ENCODE results near the gene ZNF117. TPM values are rescaled to one million over a fixed set of nuclear protein-coding genes. Genes with fewer than 3 reads are reported as not detected.
"Not testable (repeated sequence)": the region's sequence is repeated elsewhere in the genome, so short reads cannot be mapped to it uniquely, and the experiment has no call there.

Gene ZNF117
- total RNA-seq (2014; rRNA removed; shearing (Covaris generic); ENCODE audit: low replicate concordance), result 6.8 and 19.0 TPM in 2 replicates

- peak; percentile 39 for DNase-seq
- no peak within 1 kb of the TSS for H3K4me3 ChIP-seq (ENCODE audit: low read length)
- peaks cover 28% of the 10 kb centered on the region for H3K9me3 ChIP-seq (ENCODE audit: low read length)
- H3K27ac ChIP-seq (ENCODE audit: low read length), result no peak within 1 kb of the TSS
- H3K4me1 ChIP-seq (ENCODE audit: low read length), result no peaks in the 10 kb centered on the region
- H2AFZ ChIP-seq (ENCODE audit: low read length), result no peak within 1 kb of the TSS
- H3K9me2 ChIP-seq (replicated peaks; ENCODE audit: insufficient read depth, low read length), result no peaks in the 10 kb centered on the region
- no peaks in the 10 kb centered on the region for H4K20me1 ChIP-seq (ENCODE audit: insufficient read depth, low read depth, low read length)
- H3K79me2 ChIP-seq (ENCODE audit: low read length), result peaks cover 11% of the 10 kb centered on the region; the same call in 1 of the 2 replicates
- no peak within 1 kb of the TSS for H3K4me2 ChIP-seq (ENCODE audit: low read depth, low read length, poor library complexity, severe bottlenecking)
- no peak within 1 kb of the TSS for H3K9ac ChIP-seq (ENCODE audit: low read length)
- H3K27me3 ChIP-seq (ENCODE audit: low read length), result no peaks in the 10 kb centered on the region
- H3K36me3 ChIP-seq (ENCODE audit: insufficient read depth, low read length), result peaks cover 53% of the 10 kb centered on the region
Observed at GRCh38 chr7:64990936-64991335, at the start of gene ZNF117. ZNF117 (minus strand) TSS chr7:64991036.

DNA sequence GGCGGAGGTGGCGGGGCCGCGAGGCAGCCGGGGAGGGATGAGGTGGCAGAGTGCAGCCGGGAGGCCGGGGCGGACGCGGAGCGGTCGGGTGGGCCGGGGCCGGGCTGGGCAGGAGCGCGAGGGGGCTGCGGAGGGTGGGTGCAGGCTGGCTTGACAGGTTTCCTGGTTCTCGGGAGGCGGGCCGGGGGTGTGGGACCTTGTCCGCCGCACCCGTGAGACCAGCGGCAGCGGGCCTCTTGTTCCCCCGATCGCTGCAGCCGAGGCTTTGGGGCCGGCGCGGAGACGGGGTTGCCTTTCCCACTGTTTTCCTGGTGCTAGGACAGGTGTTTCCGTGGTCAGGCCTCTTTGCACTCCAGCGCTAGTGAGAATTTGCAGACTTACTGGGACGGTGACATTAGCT lies 47.9 kb upstream of the ZNF117 start:
- Histone ChIP-seq H3K9ac (ENCODE audit: low read length) (peak overlapping the region; percentile 84), H3K4me3 (ENCODE audit: low read length) (peak overlapping the region; percentile 92), H3K79me2 (ENCODE audit: low read length) (peaks cover 35% of the 10 kb centered on the region), H3K4me2 (ENCODE audit: low read depth, low read length, poor library complexity, severe bottlenecking) (peak overlapping the region; percentile 81), H3K27ac (ENCODE audit: low read length) (0 out of 2 replicates have a peak overlapping the region, but pooled peaks have one; percentile 11)
- not testable (repeated sequence) for H3K27me3 ChIP-seq (ENCODE audit: low read length); H2AFZ ChIP-seq (ENCODE audit: low read length); H3K36me3 ChIP-seq (ENCODE audit: insufficient read depth, low read length); H3K9me2 ChIP-seq (replicated peaks; ENCODE audit: insufficient read depth, low read length); H3K9me3 ChIP-seq (ENCODE audit: low read length); H3K4me1 ChIP-seq (ENCODE audit: low read length); H4K20me1 ChIP-seq (ENCODE audit: insufficient read depth, low read depth, low read length)
- peak; percentile 47 for DNase-seq

GRCh38 chr7:65037740-65038688 lies 47.2 kb upstream of the ZNF117 start:
- DNase-seq, result peak; percentile 97
- Histone ChIP-seq H3K4me2 (ENCODE audit: low read depth, low read length, poor library complexity, severe bottlenecking) (peak overlapping the region; percentile 40), H3K36me3 (ENCODE audit: insufficient read depth, low read length) (no peaks in the 10 kb centered on the region), H3K79me2 (ENCODE audit: low read length) (peaks cover 34% of the 10 kb centered on the region), H2AFZ (ENCODE audit: low read length) (no peak overlapping the region), H3K9me3 (ENCODE audit: low read length) (no peaks in the 10 kb centered on the region), H3K9ac (ENCODE audit: low read length) (peak overlapping the region; percentile 84), H3K4me1 (ENCODE audit: low read length) (peaks cover 9% of the 10 kb centered on the region), H3K4me3 (ENCODE audit: low read length) (peak overlapping the region; percentile 92), H3K27me3 (ENCODE audit: low read length) (no peaks in the 10 kb centered on the region), H3K27ac (ENCODE audit: low read length) (no peak overlapping the region), H4K20me1 (ENCODE audit: insufficient read depth, low read depth, low read length) (no peaks in the 10 kb centered on the region), H3K9me2 (replicated peaks; ENCODE audit: insufficient read depth, low read length) (no peaks in the 10 kb centered on the region)

DNA sequence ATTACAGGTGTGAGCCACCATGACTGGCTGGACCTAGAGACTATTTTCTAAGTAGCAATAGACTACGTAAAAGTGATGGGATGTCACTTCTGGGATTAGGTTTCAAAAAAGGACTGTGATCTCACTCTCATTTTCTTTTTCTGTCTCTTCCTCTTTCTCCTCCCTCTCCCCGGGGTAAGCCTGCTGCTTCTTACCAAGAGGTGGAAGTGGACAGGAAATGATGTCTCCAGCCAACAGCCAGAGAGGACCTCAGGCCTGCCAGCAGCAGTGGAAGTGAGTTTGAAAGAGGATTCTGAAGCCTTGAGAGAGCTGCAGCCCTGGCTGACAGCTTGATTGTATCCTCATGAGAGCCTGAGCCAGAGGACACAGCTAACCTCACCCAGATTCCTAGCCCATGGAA lies 45.7 kb upstream of the ZNF117 start:
- not testable (repeated sequence) for H3K9me3 ChIP-seq (ENCODE audit: low read length); H2AFZ ChIP-seq (ENCODE audit: low read length); H3K4me3 ChIP-seq (ENCODE audit: low read length); H3K36me3 ChIP-seq (ENCODE audit: insufficient read depth, low read length); H3K4me1 ChIP-seq (ENCODE audit: low read length); H3K9ac ChIP-seq (ENCODE audit: low read length); DNase-seq; H3K27ac ChIP-seq (ENCODE audit: low read length); H4K20me1 ChIP-seq (ENCODE audit: insufficient read depth, low read depth, low read length); H3K4me2 ChIP-seq (ENCODE audit: low read depth, low read length, poor library complexity, severe bottlenecking); H3K27me3 ChIP-seq (ENCODE audit: low read length); H3K9me2 ChIP-seq (replicated peaks; ENCODE audit: insufficient read depth, low read length)
- H3K79me2 ChIP-seq (ENCODE audit: low read length), result peaks cover 24% of the 10 kb centered on the region

- not testable (repeated sequence) for H3K9me3 ChIP-seq (ENCODE audit: low read length); H3K27me3 ChIP-seq (ENCODE audit: low read length); H2AFZ ChIP-seq (ENCODE audit: low read length); H3K4me2 ChIP-seq (ENCODE audit: low read depth, low read length, poor library complexity, severe bottlenecking); H3K9me2 ChIP-seq (replicated peaks; ENCODE audit: insufficient read depth, low read length); H3K9ac ChIP-seq (ENCODE audit: low read length); H3K27ac ChIP-seq (ENCODE audit: low read length); DNase-seq; H3K4me3 ChIP-seq (ENCODE audit: low read length); H3K36me3 ChIP-seq (ENCODE audit: insufficient read depth, low read length); H3K4me1 ChIP-seq (ENCODE audit: low read length); H4K20me1 ChIP-seq (ENCODE audit: insufficient read depth, low read depth, low read length)
- peaks cover 18% of the 10 kb centered on the region for H3K79me2 ChIP-seq (ENCODE audit: low read length)
Observed at GRCh38 chr7:65035469-65035868, 44.6 kb upstream of the ZNF117 start.

GRCh38 chr7:65034120-65034782 lies 43.4 kb upstream of the ZNF117 start:
- not testable (repeated sequence) for H3K4me3 ChIP-seq (ENCODE audit: low read length); H4K20me1 ChIP-seq (ENCODE audit: insufficient read depth, low read depth, low read length); H3K9me2 ChIP-seq (replicated peaks; ENCODE audit: insufficient read depth, low read length); H3K9me3 ChIP-seq (ENCODE audit: low read length); H3K9ac ChIP-seq (ENCODE audit: low read length); H3K36me3 ChIP-seq (ENCODE audit: insufficient read depth, low read length); H3K79me2 ChIP-seq (ENCODE audit: low read length); H3K4me1 ChIP-seq (ENCODE audit: low read length); H2AFZ ChIP-seq (ENCODE audit: low read length); H3K4me2 ChIP-seq (ENCODE audit: low read depth, low read length, poor library complexity, severe bottlenecking); DNase-seq; H3K27ac ChIP-seq (ENCODE audit: low read length); H3K27me3 ChIP-seq (ENCODE audit: low read length)

- H4K20me1 ChIP-seq (ENCODE audit: insufficient read depth, low read depth, low read length); H3K79me2 ChIP-seq (ENCODE audit: low read length); H3K27me3 ChIP-seq (ENCODE audit: low read length); H3K27ac ChIP-seq (ENCODE audit: low read length); H3K9me3 ChIP-seq (ENCODE audit: low read length); H3K9ac ChIP-seq (ENCODE audit: low read length); H3K4me2 ChIP-seq (ENCODE audit: low read depth, low read length, poor library complexity, severe bottlenecking); H3K4me1 ChIP-seq (ENCODE audit: low read length); H3K36me3 ChIP-seq (ENCODE audit: insufficient read depth, low read length); H3K4me3 ChIP-seq (ENCODE audit: low read length); DNase-seq; H2AFZ ChIP-seq (ENCODE audit: low read length); H3K9me2 ChIP-seq (replicated peaks; ENCODE audit: insufficient read depth, low read length): not testable (repeated sequence)
Observed at GRCh38 chr7:65033391-65033790, 42.6 kb upstream of the ZNF117 start.

DNA sequence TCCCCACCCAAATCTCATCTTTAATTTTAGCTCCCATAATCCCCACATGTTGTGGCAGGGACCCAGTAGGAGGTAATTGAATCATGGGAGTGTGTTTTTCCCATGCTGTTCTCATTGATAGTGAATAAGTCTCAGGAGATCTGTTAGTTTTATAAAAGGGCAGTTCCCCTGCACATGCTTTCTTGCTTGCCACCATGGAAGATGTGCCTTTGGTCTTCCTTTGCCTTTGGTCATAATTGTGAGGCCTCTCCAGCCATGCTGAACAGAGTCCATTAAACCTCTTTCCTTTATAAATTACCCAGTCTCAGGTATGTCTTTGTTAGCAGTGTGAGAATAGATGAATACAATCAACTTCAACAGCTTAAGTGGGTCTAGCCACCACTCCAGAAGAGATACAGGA lies 34.2 kb upstream of the ZNF117 start:
- H3K4me3 ChIP-seq (ENCODE audit: low read length); H3K9me3 ChIP-seq (ENCODE audit: low read length); H3K36me3 ChIP-seq (ENCODE audit: insufficient read depth, low read length); H3K27me3 ChIP-seq (ENCODE audit: low read length); H3K79me2 ChIP-seq (ENCODE audit: low read length); H3K27ac ChIP-seq (ENCODE audit: low read length); H3K4me2 ChIP-seq (ENCODE audit: low read depth, low read length, poor library complexity, severe bottlenecking); H2AFZ ChIP-seq (ENCODE audit: low read length); H4K20me1 ChIP-seq (ENCODE audit: insufficient read depth, low read depth, low read length); H3K9me2 ChIP-seq (replicated peaks; ENCODE audit: insufficient read depth, low read length); DNase-seq; H3K9ac ChIP-seq (ENCODE audit: low read length); H3K4me1 ChIP-seq (ENCODE audit: low read length): not testable (repeated sequence)

All from Karpas-422 (cell line).